OCI-M2 (cell line): ENCODE measurements around the gene EBI3.
"Not testable (repeated sequence)": the region's sequence is repeated elsewhere in the genome, so short reads cannot be mapped to it uniquely, and the experiment has no call there.

Experiments
- DNase-seq: peaks from one replicate; lab custom pipeline; 2025; ENCODE audit not compliant: unreplicated experiment; lab: John Stamatoyannopoulos, UW

The EBI3 gene

DNA sequence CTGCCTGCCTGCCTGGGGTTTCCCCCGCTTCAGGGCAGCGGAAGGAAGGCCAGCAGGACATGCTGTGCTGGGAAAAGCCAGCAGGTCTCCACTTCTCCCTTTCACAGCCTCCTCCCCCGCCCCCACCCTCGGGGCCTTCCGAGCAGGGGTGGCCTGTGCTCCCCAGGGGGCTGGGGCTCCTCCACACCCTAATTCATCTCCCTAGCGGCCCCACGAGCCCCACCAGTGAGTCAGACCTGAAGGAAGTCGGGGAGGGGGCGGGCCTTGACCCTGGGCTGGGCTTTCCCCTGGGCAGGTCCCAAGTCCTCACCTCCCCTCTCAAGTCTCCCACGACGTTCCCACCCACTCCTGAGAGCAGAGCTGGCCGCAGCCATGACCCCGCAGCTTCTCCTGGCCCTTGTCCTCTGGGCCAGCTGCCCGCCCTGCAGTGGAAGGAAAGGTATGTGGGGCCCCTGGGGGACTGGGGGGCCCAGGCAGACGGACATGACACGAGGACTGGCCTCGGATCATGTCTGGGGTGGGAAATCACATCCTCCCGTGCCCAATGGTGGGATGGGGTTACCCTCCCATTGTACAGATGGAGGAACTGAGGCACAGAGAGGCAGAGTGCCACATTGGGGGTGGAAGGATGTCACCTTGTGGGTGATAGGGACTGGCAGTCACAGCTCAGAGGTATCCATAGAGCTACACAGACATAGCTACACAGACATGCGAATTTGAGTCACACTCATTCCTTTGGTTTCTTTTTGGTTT, at the start of gene EBI3:
Gene EBI3 (plus strand): TSS at position 345 of the 753 bp plus-strand sequence. CDS start 28 bp downstream, at position 373.
- DNase-seq, result no peak

DNA sequence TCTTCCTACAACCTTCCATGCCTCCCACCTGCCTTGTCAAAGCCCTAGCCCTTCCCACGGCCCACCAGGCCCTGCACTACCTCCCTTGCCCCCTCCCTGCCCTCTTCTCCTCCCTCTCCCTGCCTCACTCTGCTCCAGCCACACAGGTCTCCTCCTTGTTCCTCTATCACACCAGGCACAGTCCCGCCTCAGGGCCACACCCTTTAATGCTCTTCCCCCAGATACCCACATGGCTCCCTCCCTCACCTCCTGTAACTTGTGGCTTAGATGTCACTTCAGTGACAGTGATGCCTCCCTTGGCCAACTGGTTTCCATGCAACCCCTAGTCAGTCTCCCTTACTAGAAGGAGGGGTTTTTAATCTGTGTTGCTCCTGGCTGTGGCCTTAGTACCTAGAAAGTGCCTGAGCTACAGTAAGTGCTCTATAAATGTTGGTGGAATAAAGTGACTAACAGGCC, 48.2 kb upstream of the EBI3 start:
- DNase-seq, result no peak

DNA sequence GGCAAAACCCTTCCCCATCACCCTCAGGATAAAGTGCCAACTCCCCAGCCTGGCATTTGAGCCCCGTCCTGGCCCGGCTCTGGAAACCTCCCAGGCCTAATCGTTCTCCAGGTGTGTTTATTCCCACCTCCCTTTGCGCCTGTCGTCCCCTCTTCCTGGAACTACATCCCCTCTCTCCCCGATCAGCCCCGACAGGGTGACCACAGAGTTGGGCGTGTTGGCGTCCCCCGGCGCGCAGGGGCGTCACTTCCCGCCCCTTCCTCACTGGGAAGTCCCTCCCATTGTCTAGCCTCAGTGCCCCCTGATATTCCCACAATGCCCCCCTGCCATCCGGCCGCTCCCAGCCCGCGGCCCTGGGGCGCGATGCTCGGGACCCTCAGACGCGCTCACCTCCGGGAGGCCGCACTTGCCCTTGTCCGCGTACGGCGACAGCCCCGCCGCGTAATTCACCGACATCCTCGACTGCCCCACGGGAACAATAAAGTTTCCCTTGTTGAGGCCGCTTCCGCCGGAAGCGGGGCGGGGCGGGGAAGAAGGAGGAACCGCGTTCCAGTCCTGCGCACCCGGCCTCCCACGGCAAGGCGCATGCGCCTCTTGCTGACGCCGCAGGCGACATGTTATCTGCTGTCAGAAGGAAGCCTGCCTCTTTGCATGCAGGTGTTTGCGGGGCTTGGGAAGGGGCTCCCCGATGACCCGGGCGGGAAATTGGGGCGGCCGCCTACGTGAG, 47.1 kb upstream of the EBI3 start, which contains the start of the genes ANKRD24 and SIRT6:
Gene ANKRD24 (plus strand): TSS at position 606 of the 727 bp plus-strand sequence. CDS start 3,737 bp downstream, outside the sequence.
Gene SIRT6 (minus strand): TSS at position 480 of the 727 bp plus-strand sequence. CDS start 24 bp downstream, at position 456.
- peak; percentile 64 for DNase-seq

DNA sequence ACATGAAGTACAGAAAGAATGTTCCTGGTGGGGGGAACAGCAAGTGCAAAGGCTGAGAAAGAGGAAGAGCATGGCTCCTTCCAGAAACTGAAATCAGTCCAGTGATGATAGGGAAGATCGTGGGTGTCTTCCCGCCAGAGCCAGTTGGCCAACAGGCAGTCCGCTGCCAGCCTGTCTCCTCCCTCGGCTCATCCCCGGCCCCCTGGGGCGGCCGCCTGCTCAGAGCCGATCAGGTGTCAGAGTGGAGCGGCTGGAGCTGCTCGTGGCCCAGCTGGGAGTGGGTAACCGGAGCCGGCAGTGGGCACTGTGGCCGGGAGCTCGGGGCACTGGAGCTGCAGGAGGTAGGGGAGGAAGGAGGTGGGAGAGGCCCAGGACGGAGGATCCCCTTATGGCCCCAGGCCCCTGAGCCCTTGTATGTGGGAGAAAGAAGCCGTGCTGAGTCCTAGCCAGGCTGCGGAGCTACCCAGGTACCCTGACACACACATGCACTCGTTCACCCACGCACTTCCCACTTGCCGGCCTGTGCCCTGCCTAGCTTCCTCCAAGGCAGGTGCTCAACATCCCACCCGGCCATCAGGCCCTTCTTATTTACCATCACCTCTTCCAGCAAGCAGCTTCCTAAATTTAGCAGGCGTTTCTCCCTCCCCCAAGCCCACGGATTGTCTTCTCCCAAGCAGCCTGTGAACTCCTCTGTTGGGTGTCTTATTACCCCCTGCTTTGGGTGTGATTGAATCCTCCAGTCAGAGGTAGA, 45.2 kb upstream of the EBI3 start:
- DNase-seq, result no peak

DNA sequence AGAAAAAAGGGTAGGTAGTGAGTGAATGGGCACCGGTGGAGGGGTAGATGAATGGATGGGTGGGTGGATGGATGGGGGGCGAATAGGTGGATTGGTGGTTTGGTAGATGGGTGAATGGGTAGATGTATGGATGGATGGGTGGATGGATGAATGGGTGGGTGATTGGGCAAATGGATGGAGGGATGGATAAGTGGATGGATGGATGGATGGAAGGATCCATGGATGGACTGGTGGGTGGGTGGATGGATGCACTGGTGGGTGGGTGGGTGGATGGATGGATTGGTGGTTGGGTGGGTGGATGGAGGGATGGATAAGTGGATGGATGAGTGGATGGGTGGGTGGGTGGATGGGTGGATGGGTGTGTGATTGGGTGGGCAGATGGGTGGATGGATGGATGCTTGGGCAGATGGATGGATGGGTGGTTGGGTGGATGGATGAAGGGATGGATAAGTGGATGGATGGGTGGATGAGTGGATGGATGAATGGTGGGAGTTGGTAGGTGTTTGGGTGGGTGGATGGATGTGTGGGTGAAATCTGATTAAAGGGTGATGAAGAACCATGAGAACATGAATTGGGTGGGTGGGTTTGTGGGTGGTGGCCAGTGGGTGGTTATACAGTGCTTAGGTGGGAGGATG, 44.5 kb upstream of the EBI3 start:
- no peak for DNase-seq

DNA sequence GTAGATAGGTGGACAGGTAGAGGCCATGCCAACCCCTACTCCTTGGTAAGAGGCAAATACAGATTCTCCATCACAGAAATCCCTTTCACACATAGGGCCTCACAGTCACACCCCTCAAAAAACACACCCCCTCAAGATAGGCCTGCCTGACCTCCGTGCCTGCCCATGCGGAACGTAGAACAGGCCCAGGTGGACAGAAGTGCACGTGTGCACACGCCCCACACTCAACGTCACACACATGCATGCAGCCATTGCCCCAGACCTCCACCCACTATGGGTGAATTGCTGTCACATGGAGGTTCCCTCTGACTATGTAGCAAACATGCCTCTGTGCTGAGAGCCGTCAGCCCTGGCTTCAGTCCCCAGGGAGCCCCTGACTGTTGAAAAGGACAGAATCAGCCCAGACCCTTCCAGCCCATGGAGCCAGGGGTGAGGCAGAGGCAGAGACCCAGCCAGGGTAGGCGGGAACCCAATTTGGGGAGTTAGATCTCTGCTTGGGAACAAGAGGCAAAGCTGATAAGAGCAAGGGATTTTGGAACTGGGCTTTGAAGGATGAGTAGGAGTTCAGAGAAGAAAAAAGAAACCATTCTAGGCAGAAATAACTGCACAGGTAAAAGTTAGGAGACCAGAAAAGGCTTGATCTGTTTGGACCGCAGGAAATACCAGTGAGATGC, 43.8 kb upstream of the EBI3 start:
- no peak for DNase-seq

DNA sequence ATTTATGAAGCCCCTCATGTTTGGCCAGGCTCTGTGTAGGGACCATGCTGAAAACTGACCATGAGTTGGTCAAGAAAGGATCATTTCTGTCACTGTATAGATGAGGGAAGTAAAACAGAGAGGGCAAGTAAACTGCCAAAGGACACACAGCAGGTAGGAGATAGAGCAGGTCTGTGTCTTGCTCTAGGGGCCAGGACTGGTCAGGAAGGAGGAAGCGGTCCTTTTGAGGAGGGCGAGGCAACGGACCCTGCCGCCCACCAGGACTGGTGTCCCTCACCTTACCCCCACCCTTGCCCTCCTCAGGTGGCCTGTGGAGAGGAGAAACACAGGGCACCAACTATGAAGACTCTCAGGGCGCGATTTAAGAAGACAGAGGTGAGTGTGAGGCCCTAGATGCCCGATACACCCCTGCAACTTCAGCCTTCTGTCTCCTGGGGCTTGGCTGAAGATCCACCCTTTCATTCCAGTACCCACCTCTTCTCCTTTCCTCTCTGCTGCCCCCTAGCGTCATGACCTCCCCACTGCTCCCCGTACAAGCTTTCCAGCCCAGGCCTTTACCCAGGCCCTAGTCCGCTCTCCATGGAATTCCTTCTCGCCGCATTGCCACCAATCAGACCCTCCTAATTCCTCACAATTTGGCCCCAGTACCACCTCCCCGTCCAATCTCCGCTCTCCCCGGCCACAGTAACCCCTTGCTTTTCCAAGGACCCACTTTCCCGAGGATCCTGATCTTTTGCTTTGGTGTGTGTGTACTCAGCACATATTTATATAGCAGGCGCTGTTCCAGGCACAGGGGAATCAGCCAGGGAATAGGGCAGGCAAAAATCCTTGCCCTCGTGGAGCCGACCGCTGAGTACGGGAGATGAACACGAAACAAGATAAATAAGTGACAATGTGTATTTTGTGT, 43.0 kb upstream of the EBI3 start:
- no peak for DNase-seq

DNA sequence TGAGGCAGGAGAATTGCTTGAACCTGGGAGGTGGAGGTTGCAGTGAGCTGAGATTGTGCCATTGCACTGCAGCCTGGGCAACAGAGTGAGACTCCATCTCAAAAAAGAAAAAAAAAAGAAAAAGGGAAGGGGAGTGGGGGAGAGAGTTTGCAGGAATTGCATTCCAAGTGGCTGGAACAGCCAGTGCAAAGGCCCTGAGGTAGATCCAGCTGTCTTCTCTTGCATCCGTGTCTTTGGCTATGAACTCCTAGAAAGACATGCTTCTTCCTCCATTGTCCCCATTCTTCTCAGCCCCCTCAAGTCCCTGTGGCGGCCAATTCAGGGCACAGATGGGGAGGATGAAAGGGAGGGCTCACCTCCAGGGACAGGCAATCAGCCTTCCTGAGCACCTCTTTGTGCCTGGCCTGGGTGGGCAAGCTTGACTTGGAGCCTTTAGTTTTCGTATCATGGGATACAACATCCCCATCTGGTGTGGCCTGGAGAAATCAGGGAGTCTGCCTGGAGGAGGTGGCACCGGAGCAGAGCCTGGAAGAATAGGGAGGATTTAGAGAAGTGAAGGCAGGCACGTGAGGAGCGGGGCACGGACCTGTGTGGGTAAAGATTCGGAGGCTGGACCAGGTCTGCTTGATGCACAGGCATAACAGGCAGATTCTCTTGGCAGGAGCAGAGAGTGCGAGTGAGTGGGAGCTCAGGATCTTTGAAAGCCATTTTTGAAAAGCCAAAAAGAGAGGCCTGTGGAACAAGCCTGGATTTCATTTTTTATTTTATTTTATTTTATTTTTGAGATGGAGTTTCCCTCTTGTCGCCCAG, 41.8 kb upstream of the EBI3 start:
- no peak for DNase-seq

DNA sequence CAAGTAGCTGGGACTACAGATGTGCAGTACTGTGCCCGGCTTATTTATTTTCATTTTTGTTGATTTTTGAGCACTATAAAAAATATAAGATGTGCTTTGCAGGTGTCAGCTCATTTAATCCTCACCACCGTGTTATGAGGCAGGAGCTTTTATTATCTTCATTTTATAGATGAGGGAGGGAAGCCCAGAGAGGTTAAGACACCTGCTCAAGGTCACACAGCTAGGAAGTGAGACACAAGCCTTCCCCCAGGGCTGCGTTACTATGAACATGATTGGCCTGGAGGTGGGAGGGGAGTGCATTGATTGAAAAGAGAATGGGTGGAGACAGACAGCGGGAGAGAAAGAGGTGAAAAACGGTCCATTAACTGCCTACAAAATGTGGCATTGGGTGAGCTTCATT, 39.7 kb upstream of the EBI3 start:
- DNase-seq, result no peak

DNA sequence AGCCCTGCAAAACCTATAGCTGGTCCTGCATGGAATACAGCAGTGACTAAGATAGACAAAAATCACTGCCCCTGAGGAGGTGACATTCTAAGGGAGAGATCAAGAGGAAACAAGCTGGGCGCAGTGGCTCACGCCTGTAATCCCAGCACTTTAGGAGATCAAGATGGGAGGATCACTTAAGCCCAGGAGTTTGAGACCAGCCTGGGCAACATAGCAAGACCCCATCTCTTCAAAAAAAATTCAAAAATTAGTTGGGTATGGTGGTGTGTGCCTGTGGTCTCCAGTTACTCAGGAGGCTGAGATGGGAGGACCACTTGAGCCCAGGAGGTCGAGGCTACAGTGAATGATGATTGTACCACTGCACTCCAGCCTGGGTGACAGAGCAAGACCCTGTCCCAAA, 36.8 kb upstream of the EBI3 start:
- DNase-seq, result not testable (repeated sequence)

DNA sequence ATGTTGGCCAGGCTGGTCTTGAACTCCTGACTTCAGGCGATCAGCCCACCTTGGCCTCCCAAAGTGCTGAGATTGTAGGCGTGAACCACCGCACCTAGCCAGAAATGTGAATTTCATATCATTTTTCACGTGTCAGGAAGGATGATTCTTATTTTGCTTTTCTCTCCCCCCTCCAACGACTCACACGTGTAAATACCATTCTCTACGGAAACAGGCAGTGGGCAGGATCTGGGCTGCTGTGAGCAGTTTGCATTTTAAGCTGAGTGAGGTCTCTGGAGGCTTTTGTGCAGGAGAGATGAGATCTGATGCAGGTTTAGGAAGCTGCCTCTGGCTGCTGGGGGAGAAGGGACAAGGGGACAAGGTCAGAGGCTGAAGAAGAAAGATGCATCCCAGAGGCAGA, 35.0 kb upstream of the EBI3 start:
- DNase-seq, result no peak

DNA sequence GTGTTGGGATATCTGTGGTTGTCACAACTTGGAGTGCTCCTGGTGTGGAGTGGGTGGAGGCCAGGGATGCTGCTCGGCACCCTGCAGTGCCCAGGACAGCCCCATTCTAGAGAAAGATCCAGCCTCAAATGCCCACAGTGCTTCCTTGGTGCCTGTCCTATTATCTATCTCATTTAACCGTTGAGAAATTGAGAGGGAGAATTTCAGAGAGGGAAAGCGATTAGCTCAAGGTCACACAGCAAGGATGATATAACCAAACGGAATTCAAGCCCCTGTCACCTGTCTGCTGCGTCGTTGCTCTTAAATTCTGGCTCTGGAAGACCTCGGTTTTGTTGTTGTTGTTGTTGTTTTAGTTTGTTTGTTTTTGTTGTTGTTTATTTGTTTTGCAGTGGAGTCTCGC, 33.3 kb upstream of the EBI3 start:
- no peak for DNase-seq

DNA sequence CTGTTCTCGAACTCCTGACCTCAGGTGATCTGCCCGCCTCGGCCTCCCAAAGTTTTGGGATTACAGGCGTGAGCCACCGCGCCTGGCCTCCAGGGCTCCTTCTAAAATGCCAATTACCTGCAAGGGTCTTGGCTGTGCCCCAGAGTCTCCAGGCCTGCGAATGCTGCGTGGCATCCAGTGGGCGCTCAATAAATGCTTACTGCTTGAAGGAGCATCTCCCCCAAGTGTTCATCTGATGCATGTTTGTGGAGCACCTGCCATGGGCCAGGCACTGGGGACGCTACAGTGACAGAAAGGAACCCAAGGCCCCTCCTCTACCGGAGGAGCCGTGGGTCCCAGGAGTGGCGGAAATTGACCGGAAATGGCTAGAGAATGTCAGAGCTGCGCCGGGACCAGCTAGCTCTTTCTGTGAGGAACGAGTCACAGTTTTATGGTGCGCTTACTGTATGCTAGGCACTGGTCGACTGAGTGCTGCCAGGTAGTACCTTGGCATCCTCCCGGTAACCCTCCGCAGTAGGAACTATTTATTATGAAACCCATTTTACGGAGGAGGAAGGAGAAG, 32.7 kb upstream of the EBI3 start:
- no peak for DNase-seq

DNA sequence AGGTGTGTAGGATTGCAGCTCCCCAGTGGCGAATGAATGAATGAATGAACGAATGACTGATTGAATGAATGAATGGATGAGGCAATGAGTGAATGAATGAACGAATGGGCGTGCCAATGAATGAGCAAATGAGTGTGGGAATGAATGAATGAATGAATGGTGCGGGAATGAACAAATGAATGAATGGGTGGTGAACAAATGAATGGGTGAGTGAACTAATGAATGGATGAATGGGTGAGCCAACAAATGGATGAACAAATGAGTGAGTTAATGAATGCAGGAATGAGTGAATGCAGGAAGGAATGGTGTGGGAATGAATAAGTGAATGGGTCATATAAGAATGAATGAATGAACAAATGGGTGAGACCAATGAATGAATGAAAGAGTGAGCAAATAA, 32.1 kb upstream of the EBI3 start:
- no peak for DNase-seq

DNA sequence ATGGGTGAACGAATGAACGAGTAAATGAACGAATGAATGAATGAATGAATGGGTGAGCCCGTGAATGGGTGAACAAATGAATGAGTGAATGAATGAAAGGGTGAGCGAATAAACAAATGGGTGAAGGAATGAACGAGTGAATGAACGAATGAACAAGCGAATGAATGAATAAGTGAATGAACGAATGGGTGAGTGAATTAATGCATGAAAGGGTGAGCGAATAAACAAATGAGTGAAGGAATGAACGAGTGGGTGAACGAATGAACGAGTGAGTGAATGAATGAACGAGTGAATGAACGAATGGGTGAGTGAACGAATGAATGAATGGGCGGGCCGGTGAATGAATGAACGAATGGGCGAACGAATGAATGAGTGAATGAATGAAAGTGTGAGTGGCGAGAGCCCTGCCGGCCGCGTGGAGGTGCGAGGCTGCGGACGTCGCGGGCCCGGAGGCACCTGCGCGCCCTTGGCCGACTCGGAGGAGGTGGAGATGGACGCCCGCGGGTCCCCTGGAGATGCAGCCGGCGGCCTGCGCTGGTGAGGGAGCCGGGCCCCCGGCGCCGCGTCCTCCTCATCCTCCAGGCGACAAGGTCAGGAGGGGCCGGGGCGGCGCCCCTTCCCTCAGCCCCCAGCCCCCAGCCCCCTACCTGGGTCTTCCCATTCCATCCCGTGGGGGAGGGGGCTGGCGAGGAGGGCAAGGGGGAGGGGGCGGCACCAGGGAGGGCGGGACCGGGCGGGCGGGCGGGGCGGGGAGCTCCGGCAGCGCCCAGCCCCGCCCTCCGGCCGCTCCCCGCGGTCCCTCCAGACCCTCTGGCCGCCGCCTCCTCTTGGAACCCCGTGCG, 31.5 kb upstream of the EBI3 start:
- no peak for DNase-seq

DNA sequence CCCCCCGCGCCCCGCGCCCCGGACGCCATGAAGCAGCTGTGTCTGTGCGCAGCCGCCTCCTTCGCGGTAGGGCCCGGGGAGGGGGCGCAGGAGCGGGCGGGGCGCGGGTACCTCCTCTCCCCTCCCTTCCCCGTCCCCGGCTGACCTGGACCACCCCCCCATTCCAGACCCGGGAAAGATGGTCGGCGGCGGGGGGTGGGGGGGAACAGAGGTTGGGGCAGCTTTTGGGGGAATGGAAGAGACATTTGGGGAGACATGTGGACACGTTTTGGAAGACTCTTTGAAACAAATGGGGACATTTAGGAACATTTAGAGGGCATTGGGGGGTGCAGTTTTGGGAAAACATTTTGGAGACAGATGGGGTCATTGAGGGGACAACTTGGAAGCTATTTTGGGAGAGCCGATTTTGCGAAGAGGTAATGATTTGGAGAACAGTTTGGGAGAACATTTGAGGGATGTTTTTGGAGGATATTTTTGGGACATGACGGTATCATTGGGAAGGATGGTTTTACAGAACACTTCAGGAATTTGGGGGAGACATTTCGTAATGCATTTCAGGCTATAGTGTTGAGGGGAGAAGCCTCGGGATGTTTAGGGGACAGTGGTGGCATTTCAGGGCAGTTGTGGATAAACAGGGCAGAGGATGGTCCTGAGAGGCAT, 30.7 kb upstream of the EBI3 start:
- DNase-seq, result no peak
